OCI-LY7 (cell line): Measurements from ENCODE around the gene PTH1R.

Source experiments
- CTCF ChIP-seq: fragments of 200-600 bp; sonication (generic); conservative IDR thresholded peaks from 2 replicates; pipeline ENCODE4 v1.5.1; 2014; ENCODE audit warnings: mild to moderate bottlenecking, antibody characterized with exemption, low read length, moderate library complexity, mixed read lengths
- EZH2phosphoT487 ChIP-seq: fragments of 200-600 bp; sonication (generic); IDR thresholded peaks from 2 replicates; pipeline ENCODE4 v1.6.1; 2018; ENCODE audit warnings: low read depth, borderline replicate concordance, mild to moderate bottlenecking, mixed run types, antibody characterized with exemption, low read length, moderate library complexity, mixed read lengths

- TF ChIP-seq CTCF (no peak), EZH2phosphoT487 (no peak)
These were observed 45.7 kb upstream of the PTH1R start for GRCh38 chr3:46831841-46832240.
